IPS-11a (cell line): ENCODE results near the gene ERC2.

Source experiments
- H3K4me3 ChIP-seq: one replicate; pipeline ENCODE4 v1.5.1; 2013; ENCODE audit warnings: low read depth, low read length, control low read depth

Gene ERC2

DNA sequence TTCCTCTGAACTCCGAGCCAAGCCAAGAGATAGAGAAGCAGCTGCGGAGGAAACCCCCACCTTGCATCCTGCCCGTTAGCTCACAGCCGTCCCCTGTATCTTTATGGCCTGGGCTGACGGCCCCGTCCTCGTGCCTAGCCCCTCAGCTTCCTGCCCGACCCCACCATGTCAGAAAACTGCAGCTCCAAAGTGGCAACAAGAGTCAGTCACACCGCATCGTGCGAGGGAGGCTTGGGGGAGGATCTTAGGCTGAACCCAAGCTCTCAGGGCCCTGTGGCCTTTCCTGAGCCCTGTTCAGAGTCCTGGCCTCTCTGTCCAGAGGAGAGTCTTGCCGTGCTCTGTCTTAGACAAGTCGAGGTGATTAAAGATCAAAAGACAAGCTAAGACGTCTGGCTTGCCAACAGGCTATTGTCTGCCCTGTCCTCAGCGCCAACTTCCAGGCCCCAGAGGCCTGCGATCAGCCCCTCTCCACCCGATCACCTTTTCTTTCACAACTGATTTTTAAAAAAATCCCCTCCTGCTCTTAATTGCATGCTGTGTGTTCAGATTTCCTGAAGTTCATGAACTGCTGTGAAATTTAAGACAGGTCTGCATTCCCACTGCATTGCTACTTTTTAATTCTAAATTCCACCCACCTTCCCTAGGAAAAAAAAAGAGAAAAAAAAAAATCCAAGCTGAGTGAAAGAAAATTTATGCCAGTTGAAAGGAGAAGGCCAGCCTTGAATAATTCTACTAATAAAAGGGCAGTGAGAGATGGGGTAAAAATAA, 891.5 kb downstream of the ERC2 start:
- no peak overlapping the region for H3K4me3 ChIP-seq

DNA sequence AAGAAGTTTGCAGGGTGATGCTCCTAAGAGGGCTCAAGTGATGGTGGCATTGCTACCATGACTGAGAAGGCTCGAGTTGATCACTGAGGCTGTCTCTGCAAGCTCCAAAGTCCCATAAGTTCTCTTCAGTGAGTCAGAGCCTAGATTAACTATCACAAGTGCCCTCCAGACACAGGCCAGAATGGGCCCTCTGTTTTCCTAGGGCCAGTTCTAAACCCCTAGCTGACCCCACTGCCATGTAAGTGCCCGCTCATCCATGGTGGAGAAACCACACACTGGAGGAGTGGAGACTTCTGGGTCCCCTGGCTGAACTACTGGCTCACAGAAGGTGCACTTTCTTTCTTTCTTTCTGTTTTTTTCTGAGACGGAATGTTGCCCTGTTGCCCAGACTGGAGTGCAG, 893.6 kb downstream of the ERC2 start:
- H3K4me3 ChIP-seq, result no peak overlapping the region

DNA sequence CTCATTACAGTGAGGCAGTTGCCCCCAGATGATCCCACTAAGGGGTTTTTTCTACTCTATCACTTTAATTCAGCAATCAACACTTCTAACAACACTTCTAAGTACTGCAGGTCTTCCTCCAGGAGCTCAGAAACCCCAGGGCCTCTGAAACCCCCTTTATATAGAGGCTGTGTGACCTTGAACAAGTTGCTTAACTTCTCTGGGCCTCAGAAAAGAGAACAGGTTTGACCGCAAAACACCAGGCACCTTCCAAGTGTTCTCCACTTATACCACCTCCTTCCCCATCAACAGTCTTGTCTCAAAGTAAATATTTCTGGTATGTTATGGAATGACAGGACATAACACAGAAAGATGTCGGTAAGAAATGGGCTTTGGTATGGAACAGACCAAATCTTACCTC, 895.5 kb downstream of the ERC2 start:
- H3K4me3 ChIP-seq, result no peak overlapping the region

DNA sequence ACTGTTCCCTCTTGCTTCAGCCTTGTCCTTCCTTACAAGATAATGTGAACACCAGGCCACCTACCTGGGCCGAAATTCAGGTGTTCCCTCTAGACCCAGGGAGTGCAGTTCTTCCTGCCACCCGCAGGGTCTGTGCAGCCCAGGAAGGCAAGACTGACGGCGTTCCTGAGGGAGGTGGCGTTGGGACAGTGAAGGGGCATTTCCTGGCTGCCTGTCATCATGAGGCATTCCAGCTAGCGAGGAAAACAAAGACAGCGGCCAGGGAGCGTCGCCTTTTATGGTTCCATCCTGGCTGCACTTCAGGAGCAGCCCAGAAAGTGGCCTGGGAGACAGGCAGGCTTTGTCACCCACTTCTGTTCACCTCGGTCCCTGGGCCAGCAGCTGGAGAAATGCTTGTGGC, 896.4 kb downstream of the ERC2 start:
- no peak overlapping the region for H3K4me3 ChIP-seq

DNA sequence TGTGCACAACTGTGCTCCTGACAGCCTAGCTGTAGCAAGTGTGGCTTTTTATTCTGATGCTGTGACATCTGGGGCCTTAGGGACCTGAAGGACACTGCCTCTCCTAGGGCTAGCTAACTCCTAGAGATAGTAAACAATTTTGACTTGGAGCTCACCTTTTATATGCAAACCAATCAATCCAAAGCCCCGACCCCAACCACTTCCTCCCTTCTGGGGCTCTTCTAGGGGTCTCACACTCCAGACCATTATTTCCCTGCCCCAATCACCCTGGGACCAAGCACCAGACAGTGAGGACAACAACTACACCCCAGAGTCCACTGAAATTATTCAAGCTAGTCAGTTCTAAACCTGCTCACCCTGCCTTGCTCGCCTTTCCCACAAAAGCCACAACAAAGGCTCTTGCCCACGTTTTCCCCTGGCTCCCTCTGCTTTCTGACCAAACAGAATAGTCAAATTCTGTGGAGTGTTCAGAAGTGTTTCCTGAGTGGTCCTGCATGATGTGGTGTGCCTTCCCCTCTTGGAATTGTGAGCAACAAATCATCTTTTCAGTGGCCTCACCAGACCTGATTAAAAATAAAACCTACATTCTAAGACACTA, 897.0 kb downstream of the ERC2 start:
- no peak overlapping the region for H3K4me3 ChIP-seq

DNA sequence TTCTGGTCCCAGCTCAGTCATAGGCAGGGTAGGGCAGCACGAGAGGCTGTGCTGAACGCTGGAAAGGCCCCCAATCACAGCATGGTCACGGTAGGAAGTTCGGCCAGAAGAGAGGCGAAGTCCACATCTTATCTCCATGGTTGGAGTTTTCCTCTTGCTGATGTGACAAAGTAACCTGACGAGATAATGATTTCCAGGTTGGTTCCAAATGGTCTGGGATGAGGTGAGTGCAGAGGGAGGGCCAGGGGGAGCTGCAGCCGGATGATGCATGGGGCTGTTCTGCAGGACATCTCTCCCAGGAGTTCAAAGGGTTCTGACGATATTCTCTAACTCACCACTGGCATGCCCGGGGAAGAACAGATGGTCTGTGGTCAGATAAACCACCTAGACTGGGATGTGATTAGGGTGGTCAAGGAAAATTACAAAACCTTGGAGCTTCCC, 898.0 kb downstream of the ERC2 start:
- no peak overlapping the region for H3K4me3 ChIP-seq

DNA sequence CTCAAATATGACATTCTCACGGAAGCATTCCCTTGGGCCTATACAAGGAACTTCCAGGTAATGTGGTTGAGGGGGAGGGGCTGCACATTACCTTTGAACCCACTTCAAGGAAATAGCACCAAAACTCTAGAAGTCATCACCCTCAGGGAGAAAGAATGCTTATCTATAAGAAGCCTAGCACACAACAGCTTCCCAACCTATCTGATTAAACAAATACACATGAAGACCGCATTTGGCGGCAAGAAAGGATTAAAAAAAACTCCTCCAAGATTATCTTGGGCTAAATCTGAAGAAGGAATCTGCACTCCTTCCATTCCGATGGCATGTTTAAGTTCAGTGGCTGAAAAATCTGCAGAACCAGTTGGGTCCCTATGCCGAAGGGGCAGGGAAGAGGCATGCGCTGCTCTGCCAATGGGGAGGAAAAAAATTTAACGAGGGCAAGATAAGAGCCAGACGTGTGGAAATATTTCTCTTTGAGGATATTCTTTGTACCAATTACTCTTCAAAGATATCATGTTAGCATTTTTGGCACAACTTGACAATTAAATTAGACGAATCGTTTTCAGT, 899.2 kb downstream of the ERC2 start:
- H3K4me3 ChIP-seq, result no peak overlapping the region

DNA sequence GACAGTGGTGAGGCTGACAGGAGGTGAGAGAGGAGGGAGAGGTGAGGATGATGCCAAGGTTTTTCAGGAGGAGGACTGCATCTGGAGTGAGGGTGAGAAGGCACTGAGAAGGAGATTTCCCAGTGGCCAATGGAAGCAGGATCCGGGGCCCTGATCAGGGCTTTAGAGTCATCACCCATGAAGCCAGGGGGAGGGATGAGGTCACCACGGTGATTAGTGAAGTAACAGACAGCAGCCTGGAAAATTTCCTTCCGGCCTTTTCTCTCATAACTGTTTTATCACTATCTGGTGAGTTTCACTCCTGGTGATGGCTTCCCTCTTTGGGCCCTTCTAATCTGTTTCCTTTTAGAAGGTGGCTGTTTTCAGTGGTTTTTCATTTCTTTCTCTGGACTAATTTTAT, 900.7 kb downstream of the ERC2 start:
- H3K4me3 ChIP-seq, result no peak overlapping the region

DNA sequence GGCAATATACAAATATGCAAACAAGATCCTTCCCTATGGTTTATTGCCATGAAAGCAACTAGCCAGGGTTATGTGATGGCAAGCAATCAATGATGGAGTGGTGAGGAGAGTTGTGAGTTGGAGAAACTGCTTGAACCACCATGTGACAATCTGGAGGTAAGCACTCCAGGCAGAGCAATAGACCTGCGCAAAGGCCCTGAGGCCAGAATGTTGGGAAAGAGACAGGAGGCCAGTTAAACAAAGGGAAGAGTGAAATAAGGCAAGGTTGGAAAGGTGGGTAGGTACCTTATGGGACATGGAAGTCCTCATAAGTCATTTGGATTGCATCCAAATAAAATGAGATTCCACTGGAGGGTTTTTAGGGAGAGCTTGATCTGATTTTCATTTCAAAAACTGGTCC, 901.1 kb downstream of the ERC2 start:
- H3K4me3 ChIP-seq, result no peak overlapping the region

DNA sequence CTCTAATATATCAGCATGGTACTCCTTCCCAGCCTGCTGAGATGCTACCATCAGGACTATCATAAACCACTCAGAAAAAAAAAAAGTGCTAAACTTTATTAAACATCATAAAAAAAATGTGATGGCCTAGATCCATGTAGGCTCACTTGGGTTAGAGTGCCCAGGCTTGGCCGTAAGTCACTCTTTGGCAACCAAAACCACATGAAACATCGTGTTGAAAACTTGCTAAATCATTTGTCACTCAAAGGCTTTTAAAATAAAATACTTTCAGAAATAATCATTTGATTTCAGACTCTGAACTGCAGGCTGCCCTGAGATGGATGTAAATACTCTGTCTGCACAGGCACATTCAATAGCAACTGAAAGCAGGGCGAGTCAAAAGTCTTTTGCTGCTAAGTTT, 902.7 kb downstream of the ERC2 start:
- H3K4me3 ChIP-seq, result no peak overlapping the region

DNA sequence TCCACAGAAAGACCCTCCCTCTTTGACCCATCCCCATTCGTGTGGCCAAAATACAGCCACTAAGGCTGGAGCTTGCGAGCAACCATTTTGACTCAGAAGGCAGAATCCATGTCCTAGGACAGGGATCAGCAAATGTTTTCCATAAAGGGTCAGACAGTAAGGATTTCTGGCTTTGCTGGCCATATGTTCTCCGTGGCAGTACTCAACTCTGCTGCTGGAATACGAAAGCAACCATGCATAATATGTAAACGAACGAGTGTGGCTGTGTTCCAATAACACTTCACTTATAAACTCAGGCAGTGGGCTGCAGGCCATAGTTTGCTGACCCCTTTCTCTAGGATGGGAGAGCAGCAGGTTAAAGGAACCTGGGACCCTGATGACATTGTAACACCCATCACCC, 903.5 kb downstream of the ERC2 start:
- no peak overlapping the region for H3K4me3 ChIP-seq

DNA sequence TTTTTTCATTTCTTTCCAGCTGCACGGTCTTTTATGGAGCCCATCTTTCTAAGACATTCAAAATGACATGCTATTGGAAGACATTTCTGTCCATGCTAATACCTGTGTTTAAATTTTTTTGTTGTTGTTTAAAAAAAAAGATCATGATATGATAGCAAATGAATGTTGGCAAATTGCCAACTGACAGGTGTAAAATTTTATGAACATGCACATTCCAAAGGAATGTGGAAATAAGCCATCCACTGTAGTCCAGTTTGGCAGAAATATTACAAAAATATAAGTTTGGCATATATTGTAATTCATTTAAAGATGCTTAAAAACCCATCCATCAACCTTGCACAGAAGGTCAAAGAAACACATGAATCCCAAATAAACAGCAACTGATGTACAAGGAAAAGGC, 905.6 kb downstream of the ERC2 start:
- no peak overlapping the region for H3K4me3 ChIP-seq

DNA sequence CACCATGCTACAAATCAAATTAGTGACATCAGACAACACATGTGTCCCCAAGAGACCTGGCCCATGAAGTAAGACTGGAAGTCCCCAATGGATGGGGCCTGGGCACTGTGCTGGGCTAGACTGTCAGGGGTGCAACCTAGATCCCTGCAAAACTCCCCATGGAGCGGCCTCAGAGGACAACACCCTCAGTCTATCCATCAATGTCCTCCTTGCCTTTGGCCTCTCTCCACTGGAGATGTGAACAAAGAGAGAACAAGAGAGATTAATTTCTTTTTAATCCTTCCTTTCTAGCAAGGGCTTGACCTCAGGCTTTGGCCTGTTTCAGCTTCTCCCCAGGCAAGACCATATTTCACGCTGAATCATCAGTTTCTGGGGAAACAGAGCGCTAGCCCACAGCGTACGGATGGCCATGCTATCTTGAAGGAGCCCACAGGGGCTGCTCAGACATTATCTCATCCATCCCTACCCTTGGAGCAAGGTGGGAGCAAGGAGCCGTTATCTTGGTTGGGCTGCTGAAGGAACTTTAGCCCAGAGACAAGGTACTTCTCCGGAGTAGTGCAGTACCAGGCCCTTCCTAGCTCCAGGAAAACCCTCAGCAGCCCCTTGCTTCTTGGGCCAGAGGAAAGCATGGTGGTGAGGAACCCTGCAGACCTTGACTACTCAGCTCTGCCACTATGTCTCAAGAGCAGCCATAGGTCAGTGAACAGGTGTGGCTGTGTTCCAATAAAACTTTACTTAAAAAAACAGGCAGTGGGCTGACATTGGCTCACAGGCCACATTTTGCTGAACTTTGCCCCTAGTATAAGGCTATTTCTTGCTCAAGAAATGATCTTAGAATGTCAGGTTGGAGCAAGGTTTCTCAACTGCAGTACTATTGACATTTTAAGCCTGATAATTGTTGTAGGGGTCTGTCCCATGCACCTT, 908.5 kb downstream of the ERC2 start:
- H3K4me3 ChIP-seq, result no peak overlapping the region

DNA sequence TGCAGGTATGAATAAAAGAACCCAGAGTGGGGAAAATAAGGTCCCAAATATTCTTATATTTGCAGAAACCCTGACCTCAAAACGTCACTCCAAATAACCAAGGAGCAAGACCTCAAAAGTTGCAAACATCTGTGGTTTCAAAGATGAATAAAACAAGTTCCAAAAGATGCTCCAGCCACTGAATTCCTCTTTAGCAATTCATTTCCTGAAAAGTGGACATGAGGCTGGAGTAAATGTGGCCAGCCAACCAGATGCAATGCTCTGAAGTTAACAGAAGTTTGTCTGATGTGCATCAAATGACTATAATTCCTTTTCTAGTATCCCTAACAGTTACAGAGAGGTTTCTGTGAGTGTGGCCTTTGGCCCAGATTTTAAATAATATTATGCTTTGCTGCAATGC, 910.0 kb downstream of the ERC2 start:
- no peak overlapping the region for H3K4me3 ChIP-seq

DNA sequence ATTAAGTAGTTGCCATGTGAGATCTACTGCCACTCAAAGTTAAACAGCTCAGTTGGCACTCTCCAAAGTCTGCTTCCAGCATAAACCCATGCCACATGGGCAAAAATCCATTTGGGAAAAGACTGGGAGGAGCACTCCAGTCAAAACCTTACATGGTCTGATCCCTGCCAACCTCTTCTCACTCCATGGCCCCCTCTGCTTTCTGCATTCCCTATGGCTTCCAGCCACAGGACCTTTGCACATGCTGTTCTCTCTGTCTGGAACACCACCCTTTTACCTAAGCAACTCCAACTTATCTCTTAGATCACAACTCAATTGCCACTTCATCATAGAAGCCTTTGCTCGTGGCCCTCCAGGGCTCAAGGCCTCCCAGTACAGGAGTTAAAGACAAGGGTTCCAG, 910.7 kb downstream of the ERC2 start:
- H3K4me3 ChIP-seq, result no peak overlapping the region

DNA sequence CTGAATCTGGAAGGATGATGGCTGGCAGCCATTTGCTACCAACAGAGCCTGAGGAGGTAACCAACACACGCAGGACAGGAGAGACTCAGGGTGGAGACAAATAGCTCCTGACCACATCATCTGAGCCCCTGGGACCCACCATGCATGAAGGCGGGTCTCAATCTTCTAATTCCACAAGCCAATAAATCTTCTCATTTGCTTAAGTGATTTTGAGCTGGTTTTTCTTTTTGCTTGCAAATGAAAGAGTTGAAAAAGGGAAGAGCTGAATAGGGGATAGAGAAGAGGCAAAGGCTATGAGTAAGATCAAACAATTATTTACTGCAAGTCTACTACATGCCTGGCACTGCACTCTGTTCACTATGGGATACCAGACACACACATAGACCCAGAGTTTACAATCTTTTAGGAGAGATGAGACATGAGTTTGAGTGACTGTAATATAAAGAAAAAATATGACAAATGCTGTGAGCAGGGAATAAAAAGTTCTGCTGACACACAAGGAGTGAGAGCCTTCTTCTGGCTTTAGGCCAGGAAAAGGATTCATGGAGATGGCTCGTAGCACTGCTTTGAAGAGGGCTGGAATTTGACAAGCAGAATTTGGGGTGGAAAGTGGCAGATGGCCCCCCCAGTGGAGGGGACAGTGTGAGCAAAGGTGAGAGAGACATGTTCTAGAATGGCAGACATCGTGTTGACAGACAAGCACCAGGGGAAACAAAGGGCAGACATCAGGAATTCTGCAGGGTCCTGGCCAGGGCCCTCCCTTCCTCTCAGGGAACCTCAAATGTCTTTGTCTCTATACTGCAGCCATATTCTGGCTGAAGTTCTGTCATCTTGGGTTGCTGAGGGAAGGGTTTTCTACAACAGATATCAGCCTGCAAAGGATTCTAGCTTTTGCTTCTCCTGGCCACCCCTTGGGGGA, 911.4 kb downstream of the ERC2 start:
- no peak overlapping the region for H3K4me3 ChIP-seq

DNA sequence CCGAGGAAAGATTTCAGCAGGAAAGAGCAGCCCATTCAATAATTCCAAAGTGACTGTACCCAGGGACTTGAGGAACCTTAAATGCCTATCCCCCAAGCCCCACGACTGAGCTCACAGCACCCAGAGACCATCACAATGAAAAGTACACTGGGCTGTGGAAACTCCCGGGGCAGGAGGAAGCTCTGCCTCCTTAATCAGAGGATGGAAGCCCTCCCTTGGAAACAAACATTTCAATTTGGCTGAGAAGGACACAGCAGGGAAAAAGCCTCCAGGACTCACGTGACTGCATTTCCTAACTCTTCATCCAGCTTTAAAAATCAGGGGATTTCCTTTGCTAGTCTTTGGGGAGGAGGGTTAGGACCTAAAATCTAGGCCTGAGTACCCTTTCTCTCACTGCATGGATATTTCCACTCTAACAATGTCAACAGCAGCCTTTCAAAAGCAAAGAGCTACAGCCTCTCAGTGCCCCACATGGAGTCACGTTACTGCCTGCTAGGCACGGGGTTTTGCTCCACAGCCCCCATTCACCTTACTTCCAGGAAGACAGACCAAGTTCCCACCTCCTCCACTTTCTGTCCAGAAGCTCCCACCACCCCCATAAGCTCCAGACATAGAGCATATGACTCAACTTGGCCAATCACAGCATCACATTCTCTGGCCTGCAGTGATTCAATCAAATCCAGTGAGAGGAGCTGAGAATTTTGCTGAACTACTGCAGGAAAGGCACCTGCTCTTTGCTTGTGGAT, 912.2 kb downstream of the ERC2 start:
- H3K4me3 ChIP-seq, result no peak overlapping the region

DNA sequence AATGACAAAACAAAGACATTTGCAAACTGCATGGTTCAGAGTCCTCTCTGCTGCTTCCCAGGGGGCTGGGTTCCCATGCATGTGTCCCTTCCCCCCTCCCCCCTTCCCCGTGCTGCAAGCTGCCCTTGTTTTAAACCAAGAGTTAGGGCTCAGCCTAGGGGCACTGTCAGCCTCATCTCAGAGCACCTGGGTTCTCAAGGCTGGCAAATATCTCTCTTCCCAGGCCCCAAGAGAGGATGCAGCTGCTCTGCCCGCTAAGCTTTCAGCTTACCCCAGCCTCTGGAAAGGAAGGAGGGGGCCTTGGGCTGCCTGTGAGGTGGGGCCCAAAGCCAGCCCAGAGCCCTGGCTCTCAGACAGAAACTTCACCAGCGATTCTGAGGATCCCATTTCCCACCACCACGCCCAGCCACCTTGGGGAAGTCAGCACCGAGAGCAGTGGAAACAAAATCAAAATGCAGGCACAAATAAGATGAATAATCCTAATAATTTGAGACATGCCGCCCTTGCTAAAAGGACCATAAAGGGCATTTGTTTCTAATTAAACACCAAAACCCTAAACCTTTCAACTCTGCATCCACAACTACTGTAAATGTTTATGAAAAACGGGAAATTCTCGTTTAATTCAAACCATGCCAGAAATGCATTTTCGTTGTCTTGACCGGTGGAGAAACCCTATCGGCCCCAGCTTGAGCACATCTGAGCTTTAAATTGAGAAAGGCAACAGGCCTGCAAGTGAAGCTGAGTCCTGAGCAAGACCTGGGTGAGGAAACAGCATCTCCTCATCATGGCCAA, 913.4 kb downstream of the ERC2 start:
- no peak overlapping the region for H3K4me3 ChIP-seq

DNA sequence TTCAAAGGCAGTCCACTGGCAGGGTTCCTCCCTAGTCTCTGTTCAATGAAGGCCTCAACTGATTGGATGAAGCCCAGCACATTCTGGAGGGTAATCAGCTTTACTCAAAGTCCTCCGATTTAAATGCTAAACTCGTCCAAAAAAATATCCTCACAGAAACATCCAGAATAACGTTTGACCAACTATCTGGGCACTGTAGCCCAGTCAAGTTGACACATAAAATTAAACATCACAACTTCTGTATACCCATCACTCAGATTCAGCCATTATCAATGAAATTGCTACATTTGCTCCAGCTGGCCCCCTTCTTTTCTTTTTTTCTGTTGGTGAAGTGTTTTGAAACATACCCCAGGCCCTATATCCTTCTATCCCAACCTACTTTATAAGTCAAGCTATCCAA, 916.6 kb downstream of the ERC2 start:
- H3K4me3 ChIP-seq, result no peak overlapping the region
